ENCODE data around the gene DAND5. TPM values are rescaled to one million over a fixed set of nuclear protein-coding genes. Genes with fewer than 3 reads are reported as not detected.

DAND5 gene
- total and polyA plus RNA-seq, 4 donors, result 0.01 to 0.25 (median 0.17) TPM

DNA sequence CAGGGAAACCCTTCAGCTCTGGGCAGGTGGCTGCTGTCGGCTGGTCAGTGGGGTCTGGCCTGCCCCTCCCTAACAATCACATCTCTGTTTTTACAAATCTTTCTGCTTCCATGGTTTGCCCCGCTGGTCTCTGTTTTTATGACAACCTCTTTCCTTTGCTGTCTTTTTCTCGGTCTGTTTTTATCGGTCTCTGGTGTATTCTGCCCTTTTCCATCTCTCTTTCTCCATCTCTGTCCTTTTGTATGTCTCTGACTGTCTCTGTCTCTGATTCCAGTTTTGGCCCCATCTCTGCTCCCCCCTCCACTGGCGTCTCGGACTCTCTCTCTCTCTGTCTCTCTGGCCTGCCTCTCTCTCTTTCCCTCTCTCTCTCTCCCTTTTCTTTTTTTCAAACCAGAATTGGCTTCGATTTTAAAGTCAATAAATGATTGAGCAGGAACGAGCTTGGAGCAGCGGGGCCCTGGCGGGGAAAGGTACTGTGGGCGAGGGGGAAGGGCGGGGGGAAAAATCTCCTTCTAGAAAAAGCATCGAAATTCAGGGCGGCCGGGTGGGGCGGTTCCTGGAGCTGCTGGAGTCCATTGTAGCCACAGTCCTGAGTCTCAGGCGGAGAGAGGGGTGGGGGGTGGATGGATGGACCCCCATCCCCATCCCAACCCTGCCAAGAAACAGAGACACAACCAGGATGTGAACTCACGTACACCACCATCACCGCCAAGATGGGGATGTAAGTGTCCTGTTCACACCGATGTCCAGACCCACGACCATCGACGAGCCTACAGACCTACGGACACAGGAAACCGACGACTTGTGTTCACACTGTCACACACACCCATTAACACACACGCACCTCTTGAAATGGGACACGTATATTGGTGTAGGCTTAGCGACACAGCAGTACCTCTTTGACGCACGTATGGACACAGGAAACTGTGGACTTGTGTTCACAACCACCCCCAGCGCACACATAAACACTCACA lies 28.9 kb downstream of the DAND5 start:
- Histone ChIP-seq H3K9ac (ENCODE audit: insufficient read depth in 1 of 2, low read length in 2 of 2) (peak overlapping the region in 1 of 2 donors; percentile 38), H3K4me1 (ENCODE audit: control insufficient read depth in 5 of 5, insufficient read depth in 5 of 5, low read length in 5 of 5) (peaks cover 0 to 54% (median 32%) of the 10 kb centered on the region in 5 donors), H3K36me3 (ENCODE audit: control insufficient read depth in 4 of 4, insufficient read depth in 4 of 4, low read length in 4 of 4) (peaks cover 0 to 13% (median 4%) of the 10 kb centered on the region in 4 donors), H3K9me3 (ENCODE audit: control insufficient read depth in 4 of 4, insufficient read depth in 3 of 4, low read length in 3 of 4) (peaks cover 0 to 2% (median 0%) of the 10 kb centered on the region in 4 donors), H3K27ac (ENCODE audit: low read depth in 1 of 2, low read length in 1 of 2) (peak overlapping the region in 1 of 2 donors; percentile 88), H3K4me3 (no peak overlapping the region), H3K27me3 (ENCODE audit: control insufficient read depth in 3 of 3, insufficient read depth in 3 of 3, low read length in 2 of 3) (peaks cover 0 to 2% (median 0%) of the 10 kb centered on the region in 3 donors)
- ATAC-seq (ENCODE audit: insufficient read depth, low FRiP score) (no peak), DNase-seq (no peak)
- WGBS, 2 donors, result 71 to 85% methylated on average over 32 of the region's 32 CpGs
- no peak for TF ChIP-seq CTCF (IDR thresholded peaks at IDR 0.05; ENCODE audit: control extremely low read depth, extremely low read depth)

DNA sequence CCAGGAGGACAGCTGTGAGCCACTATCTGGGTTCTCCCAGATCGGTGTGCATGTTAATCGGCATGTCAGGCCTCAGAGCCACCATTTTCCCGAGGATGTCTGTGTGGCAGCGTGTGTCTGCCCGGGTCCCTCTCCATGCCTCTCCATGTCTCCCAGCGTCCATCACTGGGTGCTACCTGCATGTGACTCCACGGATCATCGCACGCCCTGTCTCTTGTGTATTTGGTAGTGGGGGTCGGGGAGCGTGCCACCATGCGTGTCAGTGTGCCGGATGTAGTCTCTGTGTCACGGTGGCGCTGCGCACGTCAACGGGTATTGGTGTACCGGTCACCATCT lies 31.8 kb downstream of the DAND5 start:
- Histone ChIP-seq H3K27ac (ENCODE audit: low read depth in 1 of 2, low read length in 1 of 2) (peak overlapping the region in 1 of 2 donors; percentile 87), H3K9ac (ENCODE audit: insufficient read depth in 1 of 2, low read length in 2 of 2) (no peak overlapping the region), H3K27me3 (ENCODE audit: control insufficient read depth in 3 of 3, insufficient read depth in 3 of 3, low read length in 2 of 3) (no peaks in the 10 kb centered on the region), H3K4me3 (no peak overlapping the region), H3K4me1 (ENCODE audit: control insufficient read depth in 5 of 5, insufficient read depth in 5 of 5, low read length in 5 of 5) (peaks cover 0 to 54% (median 37%) of the 10 kb centered on the region in 5 donors), H3K36me3 (ENCODE audit: control insufficient read depth in 4 of 4, insufficient read depth in 4 of 4, low read length in 4 of 4) (peaks cover 0 to 14% (median 4%) of the 10 kb centered on the region in 4 donors), H3K9me3 (ENCODE audit: control insufficient read depth in 4 of 4, insufficient read depth in 3 of 4, low read length in 3 of 4) (no peaks in the 10 kb centered on the region)
- DNase-seq, result no peak
- no peak for TF ChIP-seq CTCF (IDR thresholded peaks at IDR 0.05; ENCODE audit: control extremely low read depth, extremely low read depth)
- no peak for ATAC-seq (ENCODE audit: insufficient read depth, low FRiP score)
- 88 to 92% methylated on average over 19 of the region's 19 CpGs for WGBS, 2 donors

DNA sequence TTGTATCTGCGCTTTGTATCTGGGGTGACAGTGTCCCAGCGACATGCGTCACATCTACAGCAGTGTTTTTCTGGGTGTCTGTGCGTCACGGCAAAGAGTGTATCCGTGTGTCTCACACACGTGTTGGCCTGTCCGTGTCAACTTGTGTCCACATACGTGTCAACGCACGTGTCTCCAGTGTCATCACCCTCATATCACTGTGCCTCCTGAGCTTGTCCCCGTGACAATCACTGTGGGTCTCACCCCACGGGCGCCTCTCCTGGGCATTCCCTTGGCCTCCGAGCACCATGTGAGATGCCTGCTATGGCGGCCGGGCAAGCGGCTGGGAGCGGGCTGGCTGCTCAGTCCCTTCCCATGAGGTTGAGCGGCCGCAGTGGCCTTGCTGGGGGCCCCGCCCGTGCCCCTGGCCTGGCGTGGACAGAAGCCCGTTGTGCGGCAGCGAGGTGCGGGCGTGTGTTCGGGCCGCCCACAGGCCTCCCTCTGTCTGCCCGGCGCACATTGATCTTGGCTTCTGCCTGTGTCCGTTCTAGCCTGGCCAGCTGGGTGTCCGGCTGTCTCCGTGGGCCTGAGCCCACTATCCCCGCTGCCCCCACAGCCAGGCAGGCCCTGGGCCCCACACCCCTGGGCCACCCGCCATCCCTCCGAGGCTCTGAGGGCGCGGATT lies 32.3 kb downstream of the DAND5 start:
- Histone ChIP-seq H3K4me3 (no peak overlapping the region), H3K36me3 (ENCODE audit: control insufficient read depth in 4 of 4, insufficient read depth in 4 of 4, low read length in 4 of 4) (peaks cover 0 to 14% (median 4%) of the 10 kb centered on the region in 4 donors), H3K27me3 (ENCODE audit: control insufficient read depth in 3 of 3, insufficient read depth in 3 of 3, low read length in 2 of 3) (no peaks in the 10 kb centered on the region), H3K9me3 (ENCODE audit: control insufficient read depth in 4 of 4, insufficient read depth in 3 of 4, low read length in 3 of 4) (no peaks in the 10 kb centered on the region), H3K27ac (ENCODE audit: low read depth in 1 of 2, low read length in 1 of 2) (peak overlapping the region; percentile 64 to 87), H3K4me1 (ENCODE audit: control insufficient read depth in 5 of 5, insufficient read depth in 5 of 5, low read length in 5 of 5) (peaks cover 0 to 55% (median 37%) of the 10 kb centered on the region in 5 donors), H3K9ac (ENCODE audit: insufficient read depth in 1 of 2, low read length in 2 of 2) (peak overlapping the region in 1 of 2 donors; percentile 56)
- DNase-seq, result no peak
- 73 to 82% methylated on average over 41 of the region's 41 CpGs for WGBS, 2 donors
- ATAC-seq (ENCODE audit: insufficient read depth, low FRiP score), result no peak
- TF ChIP-seq CTCF (IDR thresholded peaks at IDR 0.05; ENCODE audit: control extremely low read depth, extremely low read depth), result no peak
